Thyroid gland (tissue), 4 donors: ENCODE data around the gene RNF20. TPM values are rescaled to one million over a fixed set of nuclear protein-coding genes. Genes with fewer than 3 reads are reported as not detected.
A peak's percentile ranks its signal among the peaks of the same experiment; 100 is the strongest.

Source experiments
- DNase-seq, 2 donors: peaks; one replicate each; pipeline ENCODE4 v3.0.0-alpha.2; 2019
- H3K27ac ChIP-seq, 3 donors: fragments of 200-600 bp; sonication (generic); 1 replicate in 2 of 3; 2 replicates in 1 of 3; pipeline ENCODE4 v1.5.1; 2016 to 2019; ENCODE audit warnings: mild to moderate bottlenecking in 1 of 3, moderate library complexity in 1 of 3
- H3K27me3 ChIP-seq: fragments of 200-600 bp; sonication (generic); one replicate; pipeline ENCODE4 v1.5.1; 2019
- H3K36me3 ChIP-seq, 2 donors: fragments of 200-600 bp; sonication (generic); one replicate each; pipeline ENCODE4 v1.5.1; 2016 to 2019
- H3K4me1 ChIP-seq, 2 donors: fragments of 200-600 bp; sonication (generic); one replicate each; pipeline ENCODE4 v1.5.1; 2017 to 2019
- H3K4me3 ChIP-seq, 3 donors: fragments of 200-600 bp; sonication (generic); replicated peaks in 1 of 3; 1 replicate in 2 of 3; 2 replicates in 1 of 3; pipeline ENCODE4 v1.5.1; 2016; ENCODE audit warnings: mild to moderate bottlenecking in 1 of 3
- H3K9me3 ChIP-seq: fragments of 200-600 bp; sonication (generic); one replicate; pipeline ENCODE4 v1.5.1; 2017
- POLR2A ChIP-seq, 2 donors: fragments of 450-650 bp; IDR thresholded peaks; one replicate each; pipeline ENCODE4 v1.6.1; 2017; ENCODE audit warnings: antibody characterized with exemption in 2 of 2, mild to moderate bottlenecking in 2 of 2, moderate library complexity in 1 of 2
- whole genome bisulfite sequencing, 2 donors: methylation state at CpG; one replicate each; pipeline ENCODE4 v1.1.5; 2017; 5-methylcytosine and 5-hydroxymethylcytosine counted together
- intact Hi-C: fragments of 100-400 bp; cut with DNase I; formaldehyde crosslinking; loops from one replicate; pipeline ENCODE4 v1.15.1; 2023
- total RNA-seq, 4 donors: library from RNA; depleted of rRNA; stranded (reverse); fragments of >200 nt; gene quantifications; one replicate each; pipeline ENCODE4 v1.2.3, GENCODE V29; 2016
- TF ChIP-seq, protein P1 (sequence below), 6 experiments: fragments of 200-600 bp in 3 of 6; fragments of 450-650 bp in 3 of 6; sonication (generic) in 3 of 6; IDR thresholded peaks; one replicate each; pipeline ENCODE4 v1.5.1; 2016 to 2019; ENCODE audit warnings: antibody characterized with exemption in 6 of 6, mild to moderate bottlenecking in 2 of 6, inconsistent platforms in 1 of 6, moderate library complexity in 1 of 6

The RNF20 gene
- total RNA-seq, 4 donors from 2014 or later = 26.1 to 31.5 (median 26.7) TPM

DNA sequence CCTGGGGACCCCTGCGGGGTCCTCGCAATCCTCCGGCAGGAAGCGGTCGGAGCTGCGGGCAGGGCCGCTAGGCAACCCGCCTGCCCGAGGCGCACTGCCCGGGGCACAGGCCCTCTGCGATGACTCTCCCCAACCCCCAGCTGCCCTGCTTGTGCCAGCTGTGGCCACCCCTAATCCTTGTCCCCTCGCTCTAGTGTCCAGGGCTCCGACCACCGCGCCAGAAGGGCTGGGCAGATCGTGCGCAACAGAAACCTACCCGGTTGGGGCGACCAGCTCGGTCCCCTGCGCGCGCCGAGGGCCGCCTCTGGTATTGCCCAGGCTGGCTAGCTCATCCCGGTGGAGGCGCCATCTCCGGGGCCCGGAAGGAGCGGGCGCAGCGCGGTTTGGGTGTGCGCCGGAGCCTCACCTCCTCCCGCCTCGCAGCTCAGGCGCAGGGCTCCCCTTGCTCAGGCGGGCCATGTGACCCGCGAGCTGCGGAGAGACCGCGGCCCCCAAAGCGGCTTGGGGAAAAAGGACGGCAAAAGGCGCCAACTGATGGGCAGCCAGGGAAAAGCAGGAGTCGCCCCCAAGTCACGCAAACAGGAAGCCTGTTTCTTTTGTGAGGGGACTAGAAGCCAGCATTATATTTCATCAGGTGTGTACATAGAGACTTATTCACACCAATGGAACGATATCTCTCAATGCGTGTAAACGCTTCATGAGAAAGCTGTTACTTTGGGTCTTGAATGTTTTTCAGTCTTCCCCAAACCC is 46.8 kb upstream of the RNF20 start:
- peak overlapping the region; percentile 78 to 86 (median 81) for H3K27ac ChIP-seq
- 0 to 1% methylated on average over 18 to 50 of the region's 53 CpGs for WGBS, 2 donors
- intact Hi-C loops = no loop called here
- no peaks in the 10 kb centered on the region for H3K9me3 ChIP-seq
- no peaks in the 10 kb centered on the region for H3K27me3 ChIP-seq
- peak; percentile 27 to 35 for DNase-seq
- no peaks in the 10 kb centered on the region for H3K36me3 ChIP-seq
- TF ChIP-seq POLR2A (IDR thresholded peaks at IDR 0.05) = peak in 1 of 2 donors; percentile 65
- TF ChIP-seq, protein P1, sequence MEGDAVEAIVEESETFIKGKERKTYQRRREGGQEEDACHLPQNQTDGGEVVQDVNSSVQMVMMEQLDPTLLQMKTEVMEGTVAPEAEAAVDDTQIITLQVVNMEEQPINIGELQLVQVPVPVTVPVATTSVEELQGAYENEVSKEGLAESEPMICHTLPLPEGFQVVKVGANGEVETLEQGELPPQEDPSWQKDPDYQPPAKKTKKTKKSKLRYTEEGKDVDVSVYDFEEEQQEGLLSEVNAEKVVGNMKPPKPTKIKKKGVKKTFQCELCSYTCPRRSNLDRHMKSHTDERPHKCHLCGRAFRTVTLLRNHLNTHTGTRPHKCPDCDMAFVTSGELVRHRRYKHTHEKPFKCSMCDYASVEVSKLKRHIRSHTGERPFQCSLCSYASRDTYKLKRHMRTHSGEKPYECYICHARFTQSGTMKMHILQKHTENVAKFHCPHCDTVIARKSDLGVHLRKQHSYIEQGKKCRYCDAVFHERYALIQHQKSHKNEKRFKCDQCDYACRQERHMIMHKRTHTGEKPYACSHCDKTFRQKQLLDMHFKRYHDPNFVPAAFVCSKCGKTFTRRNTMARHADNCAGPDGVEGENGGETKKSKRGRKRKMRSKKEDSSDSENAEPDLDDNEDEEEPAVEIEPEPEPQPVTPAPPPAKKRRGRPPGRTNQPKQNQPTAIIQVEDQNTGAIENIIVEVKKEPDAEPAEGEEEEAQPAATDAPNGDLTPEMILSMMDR (IDR thresholded peaks at IDR 0.05) = peak in 1 of 6 experiments; percentile 9
- H3K4me1 ChIP-seq = peaks cover 0 to 5% of the 10 kb centered on the region in 2 donors
- peak overlapping the region in 2 of 3 donors; percentile 39 to 54 for H3K4me3 ChIP-seq

DNA sequence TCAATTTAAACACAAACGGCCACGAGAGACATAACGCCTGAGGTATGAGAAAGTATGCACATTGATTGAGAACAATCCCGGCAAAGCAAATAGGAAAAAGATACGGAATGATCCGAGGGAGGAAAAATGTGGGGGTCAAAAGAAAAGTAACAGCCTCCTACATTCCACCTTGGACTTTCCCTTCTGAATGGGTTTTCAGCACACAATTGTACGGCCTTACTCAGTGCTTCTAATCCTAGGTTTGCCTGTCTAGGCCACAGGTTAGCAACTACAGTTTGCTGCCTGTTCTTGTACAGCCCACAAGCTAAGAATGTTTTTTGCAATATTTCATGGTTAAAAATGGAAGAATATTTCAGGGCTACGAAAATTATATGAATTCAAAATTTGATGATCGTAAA is 46.2 kb upstream of the RNF20 start:
- DNase-seq = no peak
- H3K27ac ChIP-seq = peak overlapping the region; percentile 78 to 86 (median 81)
- no peaks in the 10 kb centered on the region for H3K27me3 ChIP-seq
- intact Hi-C loops = no loop called here
- H3K36me3 ChIP-seq = no peaks in the 10 kb centered on the region
- TF ChIP-seq, protein P1 (IDR thresholded peaks at IDR 0.05) = no peak
- H3K9me3 ChIP-seq = no peaks in the 10 kb centered on the region
- H3K4me3 ChIP-seq = peak overlapping the region in 1 of 3 donors; percentile 8
- peaks cover 0 to 5% of the 10 kb centered on the region in 2 donors for H3K4me1 ChIP-seq
- 59 to 61% methylated on average over 9 of the region's 9 CpGs for WGBS, 2 donors

DNA sequence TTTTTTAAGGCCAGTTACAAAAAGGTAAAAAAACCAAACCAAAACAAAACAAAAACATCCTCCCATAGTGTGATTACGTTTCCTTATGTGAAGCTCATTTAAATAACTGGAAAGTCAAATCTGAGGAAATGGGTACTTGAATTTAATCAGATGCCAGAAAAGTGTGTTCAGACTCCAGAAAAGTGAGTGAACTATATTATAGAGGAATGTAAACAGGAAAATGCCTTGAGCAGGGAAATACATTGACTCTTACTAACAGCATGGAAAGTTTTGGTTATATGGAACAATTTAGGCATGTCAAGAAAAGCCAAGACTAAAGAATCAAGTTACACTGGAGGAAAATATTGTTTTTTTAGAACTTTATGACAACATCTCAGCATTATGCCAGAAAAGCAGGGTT is 37.8 kb upstream of the RNF20 start:
- no peaks in the 10 kb centered on the region for H3K36me3 ChIP-seq
- TF ChIP-seq, protein P1 (IDR thresholded peaks at IDR 0.05) = no peak
- no peak for TF ChIP-seq POLR2A (IDR thresholded peaks at IDR 0.05)
- intact Hi-C loops = no loop called here
- H3K9me3 ChIP-seq = no peaks in the 10 kb centered on the region
- no peak overlapping the region for H3K4me3 ChIP-seq
- no peaks in the 10 kb centered on the region for H3K4me1 ChIP-seq
- no peaks in the 10 kb centered on the region for H3K27me3 ChIP-seq
- no peak for DNase-seq
- no peak overlapping the region for H3K27ac ChIP-seq
- WGBS, 2 donors = 34 to 53% methylated on average over 1 of the region's 1 CpG

DNA sequence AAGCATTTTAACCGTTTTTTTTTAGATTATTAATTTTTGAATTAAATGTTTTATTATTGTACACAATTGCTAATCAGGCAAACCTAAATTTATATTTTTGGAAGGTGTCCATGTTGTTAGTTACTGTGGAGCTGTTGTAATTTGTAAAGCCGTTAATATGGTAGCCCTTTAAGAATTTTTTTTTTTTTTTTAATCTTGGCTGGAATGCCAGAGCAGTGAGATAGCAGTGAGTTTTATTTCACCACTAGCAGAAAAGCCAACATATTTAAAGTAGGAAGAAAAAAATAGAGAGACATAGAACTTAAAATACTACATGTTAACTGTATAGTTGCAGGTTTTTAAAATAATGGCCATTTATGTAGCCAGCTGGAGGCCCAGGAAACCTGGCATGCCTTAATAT is 35.3 kb upstream of the RNF20 start:
- 64 to 67% methylated on average over 2 of the region's 2 CpGs for WGBS, 2 donors
- no peaks in the 10 kb centered on the region for H3K27me3 ChIP-seq
- TF ChIP-seq, protein P1 (IDR thresholded peaks at IDR 0.05) = no peak
- no peak for TF ChIP-seq POLR2A (IDR thresholded peaks at IDR 0.05)
- no peaks in the 10 kb centered on the region for H3K4me1 ChIP-seq
- H3K4me3 ChIP-seq = no peak overlapping the region
- intact Hi-C loops = no loop called here
- no peaks in the 10 kb centered on the region for H3K36me3 ChIP-seq
- no peak for DNase-seq
- no peak overlapping the region for H3K27ac ChIP-seq
- no peaks in the 10 kb centered on the region for H3K9me3 ChIP-seq

DNA sequence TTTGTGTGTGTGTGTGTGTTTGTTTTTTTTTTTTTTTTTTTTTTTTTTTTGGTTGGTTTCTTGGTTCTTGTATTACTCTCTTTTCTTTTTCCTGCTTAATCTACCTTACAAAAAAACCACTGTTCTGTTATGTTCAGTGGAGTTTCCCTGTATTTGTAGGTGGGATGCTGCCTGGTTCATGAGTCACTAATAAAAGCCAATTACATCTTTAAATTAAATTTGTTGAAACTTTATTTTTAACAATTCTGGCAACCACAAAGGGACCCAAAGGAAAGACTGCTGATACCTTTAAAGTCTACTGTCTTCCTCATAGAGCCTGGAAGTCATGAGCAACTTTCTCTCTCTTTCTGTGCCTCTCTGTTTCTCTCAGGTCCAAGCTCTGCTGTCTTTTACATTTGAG is 29.5 kb upstream of the RNF20 start:
- no peak for DNase-seq
- no peaks in the 10 kb centered on the region for H3K36me3 ChIP-seq
- no peaks in the 10 kb centered on the region for H3K27me3 ChIP-seq
- no peaks in the 10 kb centered on the region for H3K9me3 ChIP-seq
- intact Hi-C loops = no loop called here
- no peak for TF ChIP-seq POLR2A (IDR thresholded peaks at IDR 0.05)
- TF ChIP-seq, protein P1 (IDR thresholded peaks at IDR 0.05) = no peak
- H3K27ac ChIP-seq = no peak overlapping the region
- no peak overlapping the region for H3K4me3 ChIP-seq
- no peaks in the 10 kb centered on the region for H3K4me1 ChIP-seq
